Stimulated activated CD4-positive, alpha-beta T cell treated with anti-CD3 and anti-CD28 coated beads, Interleukin-1b, Interleukin-23, amount 100 ng/mL, for 24 hours (primary cell): ENCODE measurements around the gene RPS19BP1.
A peak's percentile ranks its signal among the peaks of the same experiment; 100 is the strongest.
"Not testable (repeated sequence)": the region's sequence is repeated elsewhere in the genome, so short reads cannot be mapped to it uniquely, and the experiment has no call there.

ENCODE experiments used
- DNase-seq, 4 experiments: peaks; one replicate each; pipeline ENCODE4 v3.0.0-alpha.2; 2020; ENCODE audit warnings: low read depth in 4 of 4, low spot score in 1 of 4

Gene RPS19BP1

GRCh38 chr22:39528681-39529486 is 3.7 kb downstream of the RPS19BP1 start:
- peak; percentile 79 to 85 (median 83) for DNase-seq

GRCh38 chr22:39528080-39528661 is 4.4 kb downstream of the RPS19BP1 start:
- DNase-seq = no peak

GRCh38 chr22:39527481-39527961 is 5.0 kb downstream of the RPS19BP1 start:
- DNase-seq = no peak

- no peak for DNase-seq
These were observed 5.8 kb downstream of the RPS19BP1 start for GRCh38 chr22:39526736-39527171.

GRCh38 chr22:39525658-39525975 is 6.9 kb downstream of the RPS19BP1 start:
- no peak for DNase-seq

GRCh38 chr22:39524753-39525657 is 7.5 kb downstream of the RPS19BP1 start:
- no peak for DNase-seq

- no peak for DNase-seq
These were observed 8.3 kb downstream of the RPS19BP1 start for GRCh38 chr22:39524089-39524752.

GRCh38 chr22:39522567-39523300 is 9.8 kb downstream of the RPS19BP1 start:
- DNase-seq = no peak

GRCh38 chr22:39522091-39522490 is 10.5 kb downstream of the RPS19BP1 start:
- DNase-seq = not testable (repeated sequence)

- DNase-seq = not testable (repeated sequence)
These were observed 11.3 kb downstream of the RPS19BP1 start for GRCh38 chr22:39521106-39521885.

GRCh38 chr22:39520226-39521105 is 12.1 kb downstream of the RPS19BP1 start, which contains the start of gene ATF4:
ATF4 (plus strand) TSS chr22:39520562; CDS start chr22:39521446, 884 bp downstream.
- peak; percentile 82 to 90 (median 87) for DNase-seq

- DNase-seq = peak; percentile 83 to 95 (median 93)
These were observed 12.8 kb downstream of the RPS19BP1 start for GRCh38 chr22:39519681-39520225.

GRCh38 chr22:39518996-39519680 is 13.4 kb downstream of the RPS19BP1 start:
- no peak for DNase-seq

- DNase-seq = no peak
These were observed 14.3 kb downstream of the RPS19BP1 start for GRCh38 chr22:39518144-39518786.

GRCh38 chr22:39517470-39517869 is 15.1 kb downstream of the RPS19BP1 start:
- DNase-seq = no peak

- DNase-seq = no peak
These were observed 17.1 kb downstream of the RPS19BP1 start for GRCh38 chr22:39515266-39516050.
